Mammary epithelial cell (primary cell): ENCODE results near the gene KLKB1.

ENCODE experiments used
- EZH2 ChIP-seq: IDR thresholded peaks from 2 replicates; pipeline ENCODE4 v1.6.1; 2012; ENCODE audit warnings: low read length, inconsistent platforms, borderline replicate concordance
- TF ChIP-seq, protein P1 (sequence below), 2 donors: IDR thresholded peaks in 1 of 2; conservative IDR thresholded peaks in 1 of 2; 2 replicates each; pipeline ENCODE4 v1.5.1; 2011 to 2012; ENCODE audit warnings: inconsistent platforms in 2 of 2, low read length in 2 of 2, mild to moderate bottlenecking in 2 of 2, control low read depth in 1 of 2, low read depth in 1 of 2; ENCODE audit not compliant: insufficient read depth in 1 of 2; ENCODE audit errors: extremely low read depth in 1 of 2

DNA sequence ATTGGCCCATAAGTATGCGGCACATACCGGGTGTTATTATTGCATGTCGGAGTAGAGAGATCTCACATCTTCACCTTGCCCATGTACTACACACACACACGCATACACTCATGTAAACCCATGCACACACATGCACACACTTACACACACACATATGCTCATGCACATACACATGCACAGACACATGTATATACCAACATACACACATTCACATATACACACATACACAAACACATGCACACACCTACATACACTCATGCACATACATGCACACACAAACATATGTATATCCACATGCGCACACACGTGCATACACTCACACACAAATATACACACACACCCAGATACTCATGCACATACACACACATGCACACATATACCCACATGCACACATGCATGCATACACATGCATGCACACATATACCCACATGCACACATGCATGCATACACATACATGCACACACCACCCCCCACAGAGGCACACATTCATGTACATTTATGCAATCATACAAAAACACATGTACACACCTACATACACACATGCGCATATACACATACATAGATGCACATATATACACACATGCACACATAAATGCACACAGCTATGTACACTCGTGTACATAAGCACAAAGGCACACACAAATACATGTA is 24.7 kb upstream of the KLKB1 start:
- TF ChIP-seq, protein P1, sequence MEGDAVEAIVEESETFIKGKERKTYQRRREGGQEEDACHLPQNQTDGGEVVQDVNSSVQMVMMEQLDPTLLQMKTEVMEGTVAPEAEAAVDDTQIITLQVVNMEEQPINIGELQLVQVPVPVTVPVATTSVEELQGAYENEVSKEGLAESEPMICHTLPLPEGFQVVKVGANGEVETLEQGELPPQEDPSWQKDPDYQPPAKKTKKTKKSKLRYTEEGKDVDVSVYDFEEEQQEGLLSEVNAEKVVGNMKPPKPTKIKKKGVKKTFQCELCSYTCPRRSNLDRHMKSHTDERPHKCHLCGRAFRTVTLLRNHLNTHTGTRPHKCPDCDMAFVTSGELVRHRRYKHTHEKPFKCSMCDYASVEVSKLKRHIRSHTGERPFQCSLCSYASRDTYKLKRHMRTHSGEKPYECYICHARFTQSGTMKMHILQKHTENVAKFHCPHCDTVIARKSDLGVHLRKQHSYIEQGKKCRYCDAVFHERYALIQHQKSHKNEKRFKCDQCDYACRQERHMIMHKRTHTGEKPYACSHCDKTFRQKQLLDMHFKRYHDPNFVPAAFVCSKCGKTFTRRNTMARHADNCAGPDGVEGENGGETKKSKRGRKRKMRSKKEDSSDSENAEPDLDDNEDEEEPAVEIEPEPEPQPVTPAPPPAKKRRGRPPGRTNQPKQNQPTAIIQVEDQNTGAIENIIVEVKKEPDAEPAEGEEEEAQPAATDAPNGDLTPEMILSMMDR (conservative IDR thresholded peaks at IDR 0.05 in 1 of 2, IDR thresholded peaks at IDR 0.05 in 1 of 2; ENCODE audit: extremely low read depth in 1 of 2, insufficient read depth in 1 of 2, low read depth in 1 of 2, low read length in 2 of 2), result no peak
- TF ChIP-seq EZH2, result no peak
